Natural killer cell (primary cell): ENCODE results near the gene SCFD2. TPM values are rescaled to one million over a fixed set of nuclear protein-coding genes. Genes with fewer than 3 reads are reported as not detected.

Source experiments
- ATAC-seq, 3 donors: fragments of 150-1000 bp in 2 of 3; fragments of 200-7000 bp in 1 of 3; cut with Tn5 transposase; 1 replicate in 1 of 3; 2 replicates in 2 of 3; pipeline ENCODE4 v1.10.0; 2021; ENCODE audit warnings: mild to moderate bottlenecking in 2 of 3, moderate library complexity in 2 of 3
- DNase-seq, 2 donors: peaks; one replicate each; pipeline versions ENCODE4 v3.0.0 to v3.0.0-alpha.2; 2013 to 2021; ENCODE audit warnings: mixed read lengths in 1 of 2
- H3K27ac ChIP-seq: one replicate; pipeline ENCODE4 v1.5.1; 2013; ENCODE audit warnings: mild to moderate bottlenecking, low read length
- H3K27me3 ChIP-seq: one replicate; pipeline ENCODE4 v1.6.1; 2013; ENCODE audit warnings: low read length; ENCODE audit not compliant: control insufficient read depth, insufficient read depth
- H3K36me3 ChIP-seq: one replicate; pipeline ENCODE4 v1.6.1; 2013; ENCODE audit warnings: low read length; ENCODE audit not compliant: control insufficient read depth, insufficient read depth
- H3K4me1 ChIP-seq: one replicate; pipeline ENCODE4 v1.6.1; 2013; ENCODE audit warnings: low read length; ENCODE audit not compliant: control insufficient read depth, insufficient read depth
- H3K4me3 ChIP-seq: one replicate; pipeline ENCODE4 v1.5.1; 2013; ENCODE audit warnings: low read length
- H3K9me3 ChIP-seq: one replicate; pipeline ENCODE4 v1.6.1; 2013; ENCODE audit warnings: low read length; ENCODE audit not compliant: control insufficient read depth, insufficient read depth
- H3K27ac Mint-ChIP-seq, 2 donors: one replicate each; pipeline ENCODE4 v1.8.0; 2022; ENCODE audit warnings: mild to moderate bottlenecking in 2 of 2, mixed read lengths in 2 of 2, moderate library complexity in 1 of 2
- H3K27me3 Mint-ChIP-seq, 2 donors: one replicate each; pipeline ENCODE4 v1.8.0; 2022; ENCODE audit warnings: low read depth in 2 of 2, mixed read lengths in 2 of 2
- H3K36me3 Mint-ChIP-seq: one replicate; pipeline ENCODE4 v1.8.0; 2022; ENCODE audit warnings: mixed read lengths
- H3K4me1 Mint-ChIP-seq, 2 donors: one replicate each; pipeline ENCODE4 v1.8.0; 2022; ENCODE audit warnings: mixed read lengths in 2 of 2
- H3K4me3 Mint-ChIP-seq: one replicate; pipeline ENCODE4 v1.8.0; 2022; ENCODE audit warnings: mild to moderate bottlenecking, moderate library complexity, mixed read lengths
- H3K9me3 Mint-ChIP-seq, 2 donors: one replicate each; pipeline ENCODE4 v1.8.0; 2022; ENCODE audit warnings: mixed read lengths in 2 of 2
- WGBS: methylation state at CpG from one replicate; pipeline ENCODE4 v1.1.7; 2013; ENCODE audit warnings: missing lambda C conversion rate; ENCODE audit not compliant: insufficient coverage; 5-methylcytosine and 5-hydroxymethylcytosine counted together
- intact Hi-C: fragments of 100-400 bp; cut with micrococcal nuclease; formaldehyde crosslinking; loops from one replicate; pipeline ENCODE4 v1.14.2; 2022
- total RNA-seq, 4 donors: library from RNA; stranded (reverse); fragments of 120-200 nt in 1 of 4; gene quantifications; one replicate each; pipeline versions ENCODE4 v1.2.3 to v1.2.4, GENCODE V29; 2013 to 2022
- TF ChIP-seq, protein P1 (sequence below): fragments of 200-600 bp; IDR thresholded peaks from one replicate; pipeline ENCODE4 v1.8.0; 2022; ENCODE audit warnings: antibody characterized with exemption

SCFD2 gene
- total RNA-seq, 3 donors from 2014 or later (not counting 1 experiment from before 2014, with no cell fraction given): 26.4 to 29.4 (median 28.9) TPM

- no peaks in the 10 kb centered on the region for H3K27me3 ChIP-seq
- no peaks in the 10 kb centered on the region for H3K9me3 ChIP-seq
- H3K27me3 Mint-ChIP-seq: no peaks in the 10 kb centered on the region
- ATAC-seq: no peak
- H3K4me1 ChIP-seq: no peaks in the 10 kb centered on the region
- H3K27ac ChIP-seq: no peak overlapping the region
- H3K4me3 Mint-ChIP-seq: no peak overlapping the region
- TF ChIP-seq, protein P1, sequence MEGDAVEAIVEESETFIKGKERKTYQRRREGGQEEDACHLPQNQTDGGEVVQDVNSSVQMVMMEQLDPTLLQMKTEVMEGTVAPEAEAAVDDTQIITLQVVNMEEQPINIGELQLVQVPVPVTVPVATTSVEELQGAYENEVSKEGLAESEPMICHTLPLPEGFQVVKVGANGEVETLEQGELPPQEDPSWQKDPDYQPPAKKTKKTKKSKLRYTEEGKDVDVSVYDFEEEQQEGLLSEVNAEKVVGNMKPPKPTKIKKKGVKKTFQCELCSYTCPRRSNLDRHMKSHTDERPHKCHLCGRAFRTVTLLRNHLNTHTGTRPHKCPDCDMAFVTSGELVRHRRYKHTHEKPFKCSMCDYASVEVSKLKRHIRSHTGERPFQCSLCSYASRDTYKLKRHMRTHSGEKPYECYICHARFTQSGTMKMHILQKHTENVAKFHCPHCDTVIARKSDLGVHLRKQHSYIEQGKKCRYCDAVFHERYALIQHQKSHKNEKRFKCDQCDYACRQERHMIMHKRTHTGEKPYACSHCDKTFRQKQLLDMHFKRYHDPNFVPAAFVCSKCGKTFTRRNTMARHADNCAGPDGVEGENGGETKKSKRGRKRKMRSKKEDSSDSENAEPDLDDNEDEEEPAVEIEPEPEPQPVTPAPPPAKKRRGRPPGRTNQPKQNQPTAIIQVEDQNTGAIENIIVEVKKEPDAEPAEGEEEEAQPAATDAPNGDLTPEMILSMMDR: no peak
- intact Hi-C loops: no loop called here
- H3K27ac Mint-ChIP-seq: no peak overlapping the region
- H3K36me3 ChIP-seq: no peaks in the 10 kb centered on the region
- no peak for DNase-seq
- H3K4me3 ChIP-seq: no peak overlapping the region
- H3K4me1 Mint-ChIP-seq: no peaks in the 10 kb centered on the region
- H3K9me3 Mint-ChIP-seq: peaks cover 5 to 6% of the 10 kb centered on the region in 2 donors
- peaks cover 8% of the 10 kb centered on the region for H3K36me3 Mint-ChIP-seq
These were observed 275.7 kb downstream of the SCFD2 start for GRCh38 chr4:53089936-53090729.

- intact Hi-C loops: no loop called here
- Histone ChIP-seq H3K27me3 (no peaks in the 10 kb centered on the region), H3K4me1 (no peaks in the 10 kb centered on the region), H3K4me3 (no peak overlapping the region), H3K27ac (no peak overlapping the region), H3K9me3 (peaks cover 8% of the 10 kb centered on the region), H3K36me3 (no peaks in the 10 kb centered on the region)
- H3K36me3 Mint-ChIP-seq: peaks cover 22% of the 10 kb centered on the region
- H3K4me1 Mint-ChIP-seq: no peaks in the 10 kb centered on the region
- ATAC-seq: no peak
- 96% methylated on average over 1 of the region's 1 CpG for WGBS
- peaks cover 7 to 11% of the 10 kb centered on the region in 2 donors for H3K9me3 Mint-ChIP-seq
- DNase-seq: no peak
- H3K27ac Mint-ChIP-seq: no peak overlapping the region
- no peak overlapping the region for H3K4me3 Mint-ChIP-seq
- H3K27me3 Mint-ChIP-seq: no peaks in the 10 kb centered on the region
- TF ChIP-seq, protein P1: no peak
These were observed 277.7 kb downstream of the SCFD2 start for GRCh38 chr4:53088152-53088551.

DNA sequence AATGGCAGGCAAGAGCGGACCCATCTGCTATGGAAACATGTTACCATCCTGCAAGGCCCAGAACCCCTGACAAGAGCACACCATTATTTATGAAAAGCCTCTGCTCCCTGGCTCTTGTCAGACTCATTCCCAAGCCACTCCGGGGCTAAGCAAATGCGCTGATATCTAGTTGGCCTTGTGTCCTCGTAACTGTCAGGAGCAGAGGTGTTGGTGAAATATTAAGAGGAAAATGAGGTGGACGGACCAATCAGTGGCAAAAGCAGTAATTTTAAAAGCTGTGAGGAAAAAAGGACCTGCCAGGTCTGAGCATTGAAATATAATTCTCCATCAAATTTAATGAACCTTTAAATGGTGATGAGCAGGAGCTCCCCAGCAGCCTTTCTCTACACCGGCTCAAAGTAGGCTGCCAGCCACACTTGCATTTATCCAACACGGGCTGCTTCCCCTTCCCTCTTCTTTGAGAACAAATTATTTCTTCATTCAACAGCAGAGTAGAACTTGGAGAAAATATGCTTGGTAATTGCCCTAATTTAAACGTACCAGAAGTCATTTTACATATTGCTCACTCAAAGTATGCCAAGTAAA, 289.4 kb downstream of the SCFD2 start:
- Histone ChIP-seq H3K36me3 (no peaks in the 10 kb centered on the region), H3K4me3 (no peak overlapping the region), H3K4me1 (no peaks in the 10 kb centered on the region), H3K9me3 (no peaks in the 10 kb centered on the region), H3K27ac (no peak overlapping the region), H3K27me3 (no peaks in the 10 kb centered on the region)
- intact Hi-C loops: no loop called here
- 98% methylated on average over 7 of the region's 8 CpGs for WGBS
- H3K4me1 Mint-ChIP-seq: peaks cover 4 to 5% of the 10 kb centered on the region in 2 donors
- H3K36me3 Mint-ChIP-seq: no peaks in the 10 kb centered on the region
- no peak overlapping the region for H3K27ac Mint-ChIP-seq
- TF ChIP-seq, protein P1: no peak
- ATAC-seq (no peak), DNase-seq (no peak)
- H3K4me3 Mint-ChIP-seq: no peak overlapping the region
- no peaks in the 10 kb centered on the region for H3K9me3 Mint-ChIP-seq
- no peaks in the 10 kb centered on the region for H3K27me3 Mint-ChIP-seq
